ENCODE measurements around the gene DEPDC4.
"Not testable (repeated sequence)": the region's sequence is repeated elsewhere in the genome, so short reads cannot be mapped to it uniquely, and the experiment has no call there.

GRCh38 chr12:100231873-100232272 is 35.0 kb downstream of the DEPDC4 start:
- not testable (repeated sequence) for TF ChIP-seq POLR2A, CTCF (IDR thresholded peaks at IDR 0.05)
